Ovary (tissue), 3 donors: ENCODE measurements around the gene EPM2AIP1.

Source experiments
- EP300 ChIP-seq: sonication (generic); formaldehyde crosslinking; IDR thresholded peaks from one replicate; pipeline ENCODE4 v1.6.1; 2017; ENCODE audit warnings: antibody characterized with exemption
- TF ChIP-seq, protein P1 (sequence below), 3 donors: fragments of 450-650 bp in 2 of 3; fragments of 200-600 bp in 1 of 3; IDR thresholded peaks; one replicate each; pipeline versions ENCODE4 v1.5.1 to v1.8.0; 2016 to 2022; ENCODE audit warnings: antibody characterized with exemption in 3 of 3, mild to moderate bottlenecking in 1 of 3
- donor health status: DM: no; HTN: no; CAD: no.

DNA sequence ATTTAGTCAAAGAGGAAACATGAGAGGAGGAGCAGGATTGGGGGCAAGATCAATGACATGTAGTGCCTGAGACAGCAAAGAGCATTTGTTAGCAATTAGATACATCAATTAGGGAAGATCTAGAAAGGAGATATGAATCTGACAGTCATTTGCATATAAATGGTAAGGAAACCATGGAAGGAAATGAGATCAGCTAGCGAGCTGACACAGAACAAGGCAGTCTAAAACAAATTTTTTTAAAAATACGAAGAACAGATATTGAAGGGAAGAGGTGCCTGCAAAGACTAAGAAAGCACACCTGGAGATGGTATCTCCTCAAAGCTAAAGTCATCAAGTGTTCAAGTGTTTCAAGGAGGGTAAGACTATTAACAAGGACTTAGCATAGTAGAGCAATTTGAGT, 4.6 kb downstream of the EPM2AIP1 start:
- TF ChIP-seq, protein P1, sequence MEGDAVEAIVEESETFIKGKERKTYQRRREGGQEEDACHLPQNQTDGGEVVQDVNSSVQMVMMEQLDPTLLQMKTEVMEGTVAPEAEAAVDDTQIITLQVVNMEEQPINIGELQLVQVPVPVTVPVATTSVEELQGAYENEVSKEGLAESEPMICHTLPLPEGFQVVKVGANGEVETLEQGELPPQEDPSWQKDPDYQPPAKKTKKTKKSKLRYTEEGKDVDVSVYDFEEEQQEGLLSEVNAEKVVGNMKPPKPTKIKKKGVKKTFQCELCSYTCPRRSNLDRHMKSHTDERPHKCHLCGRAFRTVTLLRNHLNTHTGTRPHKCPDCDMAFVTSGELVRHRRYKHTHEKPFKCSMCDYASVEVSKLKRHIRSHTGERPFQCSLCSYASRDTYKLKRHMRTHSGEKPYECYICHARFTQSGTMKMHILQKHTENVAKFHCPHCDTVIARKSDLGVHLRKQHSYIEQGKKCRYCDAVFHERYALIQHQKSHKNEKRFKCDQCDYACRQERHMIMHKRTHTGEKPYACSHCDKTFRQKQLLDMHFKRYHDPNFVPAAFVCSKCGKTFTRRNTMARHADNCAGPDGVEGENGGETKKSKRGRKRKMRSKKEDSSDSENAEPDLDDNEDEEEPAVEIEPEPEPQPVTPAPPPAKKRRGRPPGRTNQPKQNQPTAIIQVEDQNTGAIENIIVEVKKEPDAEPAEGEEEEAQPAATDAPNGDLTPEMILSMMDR (IDR thresholded peaks at IDR 0.05) = no peak
- no peak for TF ChIP-seq EP300
